A549 (cell line): ENCODE data around the gene ASF1B. TPM values are rescaled to one million over a fixed set of nuclear protein-coding genes. Genes with fewer than 3 reads are reported as not detected.
A peak's percentile ranks its signal among the peaks of the same experiment; 100 is the strongest.

ENCODE experiments used
- ATAC-seq, 2 experiments: fragments of 200-7000 bp in 1 of 2; fragments of >200 bp in 1 of 2; cut with Nextera tagmentation in 1 of 2; cut with Tn5 transposase in 1 of 2; 3 replicates each; pipeline versions ENCODE4 v1.8.0 to v1.9.1; 2018 to 2020; ENCODE audit warnings: mild to moderate bottlenecking in 1 of 2, moderate library complexity in 1 of 2
- CTCF ChIA-PET: fragments of 300-600 bp; sonication (Branson Sonifier 250); formaldehyde crosslinking; extraction: SDS; loops from one replicate; lab custom pipeline; 2021; ENCODE audit warnings: antibody characterized with exemption, inconsistent platforms; lab: Yijun Ruan, JAX
- POLR2A ChIA-PET: fragments of 350-600 bp; formaldehyde crosslinking; extraction: SDS; loops from one replicate; lab custom pipeline; 2021; ENCODE audit warnings: antibody characterized with exemption, inconsistent platforms; lab: Yijun Ruan, JAX
- DNase-seq, 2 experiments: peaks; one replicate each; pipeline versions ENCODE4 v3.0.0 to v3.0.0-alpha.2; 2011 to 2016; ENCODE audit warnings: low read depth in 1 of 2, low spot score in 1 of 2
- FAIRE-seq: peaks from 2 replicates; lab custom pipeline; 2011; peaks lifted over from hg19 to GRCh38; lab: Jason Lieb, UNC
- H3K27ac ChIP-seq, 2 experiments: fragments of >200 bp; sonication (Bioruptor Twin); formaldehyde crosslinking; 3 replicates each; pipeline ENCODE4 v1.5.1; 2016 to 2017
- H3K4me1 ChIP-seq: fragments of >200 bp; sonication (Bioruptor Twin); formaldehyde crosslinking; 3 replicates; pipeline ENCODE4 v1.6.1; 2016
- H3K4me2 ChIP-seq: fragments of >200 bp; sonication (Bioruptor Twin); formaldehyde crosslinking; 3 replicates; pipeline ENCODE4 v1.6.1; 2016
- H3K4me3 ChIP-seq: fragments of >200 bp; sonication (Bioruptor Twin); formaldehyde crosslinking; 3 replicates; pipeline ENCODE4 v1.5.1; 2016
- H3K9me3 ChIP-seq: fragments of >200 bp; sonication (Bioruptor Twin); formaldehyde crosslinking; 3 replicates; pipeline ENCODE4 v1.6.1; 2016
- ESRRA ChIP-seq: fragments of 150-350 bp; IDR thresholded peaks from 2 replicates; pipeline ENCODE4 v1.6.1; 2014; ENCODE audit warnings: mild to moderate bottlenecking, low read length, borderline replicate concordance
- FOSB ChIP-seq: fragments of 250-450 bp; sonication (Bioruptor Pico); IDR thresholded peaks from 2 replicates; pipeline ENCODE4 v1.5.0; 2020; ENCODE audit warnings: mild to moderate bottlenecking, moderate library complexity
- GATA3 ChIP-seq: IDR thresholded peaks from 2 replicates; pipeline ENCODE4 v1.6.1; 2012; ENCODE audit warnings: borderline replicate concordance
- HDAC2 ChIP-seq: fragments of 200-600 bp; sonication (generic); IDR thresholded peaks from 2 replicates; pipeline ENCODE4 v1.6.1; 2016
- JUNB ChIP-seq: fragments of >200 bp; sonication (Bioruptor Twin); formaldehyde crosslinking; IDR thresholded peaks from 2 replicates; pipeline ENCODE4 v1.6.1; 2016
- KDM1A ChIP-seq: fragments of 200-600 bp; sonication (generic); IDR thresholded peaks from 2 replicates; pipeline ENCODE4 v1.6.1; 2016; ENCODE audit warnings: low read depth, mild to moderate bottlenecking
- NPAS2 ChIP-seq: fragments of 250-450 bp; sonication (Bioruptor Pico); IDR thresholded peaks from 2 replicates; pipeline ENCODE4 v1.8.0; 2022; ENCODE audit warnings: mild to moderate bottlenecking, moderate library complexity, borderline replicate concordance
- POLR2AphosphoS2 ChIP-seq: conservative IDR thresholded peaks from 2 replicates; pipeline ENCODE4 v1.6.1; 2012; ENCODE audit warnings: low read length, improper control_type of control experiment, inconsistent platforms
- RAD21 ChIP-seq, 2 experiments: fragments of >200 bp in 1 of 2; sonication (Bioruptor Twin) in 1 of 2; formaldehyde crosslinking in 1 of 2; IDR thresholded peaks in 1 of 2; conservative IDR thresholded peaks in 1 of 2; 2 replicates in 1 of 2; 3 replicates in 1 of 2; pipeline ENCODE4 v1.6.1; 2012 to 2018; ENCODE audit warnings: inconsistent platforms in 1 of 2
- RARB ChIP-seq: fragments of 250-450 bp; sonication (Bioruptor Pico); IDR thresholded peaks from 2 replicates; pipeline ENCODE4 v1.8.0; 2021; ENCODE audit warnings: mild to moderate bottlenecking, moderate library complexity
- SMC3 ChIP-seq: fragments of >200 bp; sonication (Bioruptor Twin); formaldehyde crosslinking; IDR thresholded peaks from 3 replicates; pipeline ENCODE4 v1.6.1; 2018; ENCODE audit warnings: inconsistent platforms
- ZSCAN20 ChIP-seq: fragments of 250-450 bp; sonication (Bioruptor Pico); IDR thresholded peaks from 2 replicates; pipeline ENCODE4 v1.8.0; 2022; ENCODE audit warnings: mild to moderate bottlenecking, moderate library complexity
- WGBS: methylation state at CpG from one replicate; pipeline ENCODE4 v1.1.6; 2017; ENCODE audit errors: missing lambda C conversion rate; 5-methylcytosine and 5-hydroxymethylcytosine counted together
- polyA plus RNA-seq, 4 experiments: library from polyadenylated mRNA; depleted of rRNA in 3 of 4; stranded (reverse); fragments of >200 nt; fragmentation: RNase III in 1 of 4; extraction: RNeasy Plus Mini Kit Qiagen cat#74134 plus additional on column Dnase treatment in 1 of 4; gene quantifications; 2 replicates in 3 of 4; 3 replicates in 1 of 4; pipeline ENCODE4 v1.2.3, GENCODE V29; 2011 to 2017
- TF ChIP-seq, protein P1 (sequence below): fragments of >200 bp; sonication (Bioruptor Twin); formaldehyde crosslinking; IDR thresholded peaks from 3 replicates; pipeline ENCODE4 v1.5.1; 2016
- TF ChIP-seq, protein P2 (sequence below): IDR thresholded peaks from 2 replicates; pipeline ENCODE4 v1.6.1; 2012
- TF ChIP-seq, protein P3 (sequence below): fragments of 150-350 bp; IDR thresholded peaks from 2 replicates; pipeline ENCODE4 v1.6.1; 2014; ENCODE audit warnings: low read depth, mild to moderate bottlenecking, low read length
- TF ChIP-seq, protein P4 (sequence below): fragments of 250-450 bp; sonication (Bioruptor Pico); IDR thresholded peaks from 2 replicates; pipeline ENCODE4 v1.5.0; 2020; ENCODE audit warnings: low read depth, mild to moderate bottlenecking, moderate library complexity
- TF ChIP-seq, protein P5 (sequence below): fragments of >200 bp; sonication (Bioruptor Twin); formaldehyde crosslinking; IDR thresholded peaks from 2 replicates; pipeline ENCODE4 v1.6.1; 2016

Gene ASF1B
- polyA plus RNA-seq, 2 of the 4 experiments (the other 2 are of a cell fraction) = 12.1 to 46.2 TPM

DNA sequence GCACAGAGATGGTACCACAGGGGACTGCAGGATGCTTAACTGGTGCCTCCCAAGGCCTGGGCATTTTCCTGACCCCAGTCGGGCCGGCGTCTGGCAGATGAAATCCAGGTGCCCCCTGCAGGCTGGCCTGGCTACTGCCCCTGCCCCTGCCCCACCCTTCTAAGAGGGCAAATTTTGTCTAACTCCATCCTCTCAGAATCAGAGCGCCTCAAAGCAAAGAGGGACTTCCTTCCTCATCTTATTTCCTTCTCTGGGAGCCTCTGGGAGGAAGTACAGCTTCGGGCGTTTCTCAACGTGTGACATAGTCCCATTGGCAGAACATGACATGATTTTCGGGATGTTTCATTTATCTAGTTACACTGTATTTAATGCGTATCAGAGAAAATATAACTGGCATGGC, 21.5 kb downstream of the ASF1B start:
- CTCF ChIA-PET = interaction anchor here (0.8 to 4.2 kb wide), 16 partner anchors 8 to 333 kb away, joined by 3 to 25 read pairs (median 4); partner anchors contain the start of genes ASF1B, MISP3 and NANOS3
- Histone ChIP-seq H3K4me1 (peaks cover 31% of the 10 kb centered on the region), H3K4me2 (no peak overlapping the region), H3K9me3 (no peaks in the 10 kb centered on the region), H3K4me3 (no peak overlapping the region), H3K27ac (0 out of 6 replicates have a peak overlapping the region, but pooled peaks of 1 of the 2 experiments have one; percentile 23)
- FAIRE-seq (no peak), DNase-seq (peak; percentile 48 to 60), ATAC-seq (peak in 1 of 2 experiments; percentile 31; a peak in 3 of 6 replicates)
- WGBS = 34% methylated on average over 9 of the region's 9 CpGs
- TF ChIP-seq RAD21 (conservative IDR thresholded peaks at IDR 0.05 in 1 of 2, IDR thresholded peaks at IDR 0.05 in 1 of 2) (peak; percentile 37 to 52), ESRRA (no peak), SMC3 (0 out of 3 replicates have a peak, but pooled peaks have one; percentile 26)
- TF ChIP-seq, protein P1, sequence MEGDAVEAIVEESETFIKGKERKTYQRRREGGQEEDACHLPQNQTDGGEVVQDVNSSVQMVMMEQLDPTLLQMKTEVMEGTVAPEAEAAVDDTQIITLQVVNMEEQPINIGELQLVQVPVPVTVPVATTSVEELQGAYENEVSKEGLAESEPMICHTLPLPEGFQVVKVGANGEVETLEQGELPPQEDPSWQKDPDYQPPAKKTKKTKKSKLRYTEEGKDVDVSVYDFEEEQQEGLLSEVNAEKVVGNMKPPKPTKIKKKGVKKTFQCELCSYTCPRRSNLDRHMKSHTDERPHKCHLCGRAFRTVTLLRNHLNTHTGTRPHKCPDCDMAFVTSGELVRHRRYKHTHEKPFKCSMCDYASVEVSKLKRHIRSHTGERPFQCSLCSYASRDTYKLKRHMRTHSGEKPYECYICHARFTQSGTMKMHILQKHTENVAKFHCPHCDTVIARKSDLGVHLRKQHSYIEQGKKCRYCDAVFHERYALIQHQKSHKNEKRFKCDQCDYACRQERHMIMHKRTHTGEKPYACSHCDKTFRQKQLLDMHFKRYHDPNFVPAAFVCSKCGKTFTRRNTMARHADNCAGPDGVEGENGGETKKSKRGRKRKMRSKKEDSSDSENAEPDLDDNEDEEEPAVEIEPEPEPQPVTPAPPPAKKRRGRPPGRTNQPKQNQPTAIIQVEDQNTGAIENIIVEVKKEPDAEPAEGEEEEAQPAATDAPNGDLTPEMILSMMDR = peak; percentile 42
- TF ChIP-seq, all 56 proteins: peak for 3
- POLR2A ChIA-PET = interaction anchor here (0.5 kb wide), 1 partner anchor 383 kb away, joined by 3 read pairs; no protein-coding TSS in a partner anchor

DNA sequence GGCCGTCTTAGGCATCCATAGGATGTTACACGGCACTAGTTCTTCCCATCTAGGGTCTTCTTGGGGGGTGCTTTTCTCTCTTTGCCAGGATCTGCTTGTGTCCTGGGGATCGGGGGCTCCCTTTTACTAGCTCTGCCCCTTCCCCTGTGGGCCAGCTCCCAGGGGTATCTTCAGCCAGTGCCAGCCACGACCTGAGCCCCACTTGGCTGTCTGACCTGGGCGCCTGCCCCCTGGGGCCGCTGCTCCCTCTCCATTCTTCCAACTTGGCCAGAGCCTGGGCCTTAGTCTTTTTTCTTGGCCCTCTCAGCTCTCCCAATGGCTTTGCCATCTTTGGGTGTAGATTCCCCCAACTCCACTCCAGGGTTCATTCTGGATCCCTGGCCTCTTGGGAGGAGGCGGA, 21.9 kb downstream of the ASF1B start:
- no peak overlapping the region for H3K4me2 ChIP-seq
- CTCF ChIA-PET = interaction anchor here (0.8 to 4.2 kb wide), 16 partner anchors 9 to 332 kb away, joined by 3 to 25 read pairs (median 4); partner anchors contain the start of genes ASF1B, MISP3 and NANOS3
- no peaks in the 10 kb centered on the region for H3K9me3 ChIP-seq
- 89% methylated on average over 6 of the region's 7 CpGs for WGBS
- H3K4me3 ChIP-seq = no peak overlapping the region
- no peak for DNase-seq
- peaks cover 31% of the 10 kb centered on the region for H3K4me1 ChIP-seq
- ATAC-seq = no peak
- POLR2A ChIA-PET = interaction anchor here (0.5 kb wide), 1 partner anchor 383 kb away, joined by 3 read pairs; no protein-coding TSS in a partner anchor
- TF ChIP-seq GATA3 = no peak
- TF ChIP-seq FOSB (CRISPR knock-in tag) = no peak
- TF ChIP-seq, protein P2, sequence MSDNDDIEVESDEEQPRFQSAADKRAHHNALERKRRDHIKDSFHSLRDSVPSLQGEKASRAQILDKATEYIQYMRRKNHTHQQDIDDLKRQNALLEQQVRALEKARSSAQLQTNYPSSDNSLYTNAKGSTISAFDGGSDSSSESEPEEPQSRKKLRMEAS = no peak
- 0 out of 6 replicates have a peak overlapping the region, but pooled peaks of 1 of the 2 experiments have one; percentile 23 for H3K27ac ChIP-seq
- FAIRE-seq = no peak

DNA sequence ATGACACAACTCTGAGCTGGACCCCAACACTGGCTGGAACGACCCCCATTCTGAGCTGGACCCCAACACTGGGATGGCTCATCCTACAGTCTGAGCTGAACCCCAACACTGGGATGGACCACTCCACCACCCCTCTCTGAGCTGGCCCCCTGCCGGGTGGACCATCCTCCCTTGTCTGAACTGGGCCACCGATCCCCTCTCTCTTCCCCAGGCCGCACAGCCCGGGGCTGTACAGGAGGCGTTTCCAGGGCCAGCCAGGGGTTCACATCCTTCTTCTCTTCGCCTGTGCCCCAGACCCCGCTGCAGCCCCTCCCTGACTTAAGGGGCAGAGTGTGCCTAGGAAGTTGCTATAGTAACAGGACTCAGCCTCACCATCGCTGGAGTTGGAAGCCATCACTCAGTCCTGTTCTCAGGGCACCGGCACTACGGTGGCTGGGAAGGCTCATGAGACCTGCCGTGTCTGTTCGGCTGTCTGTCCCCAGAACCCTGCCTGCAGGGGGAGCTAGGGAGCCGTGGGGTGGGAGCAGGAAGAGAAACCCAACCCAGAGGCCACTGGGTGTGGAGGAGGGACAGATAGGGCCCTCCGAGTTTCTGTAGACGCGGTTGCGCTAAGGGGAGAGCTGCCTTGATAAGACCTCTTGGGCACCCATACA, 22.5 kb downstream of the ASF1B start:
- no peak overlapping the region for H3K4me2 ChIP-seq
- 80% methylated on average over 13 of the region's 18 CpGs for WGBS

DNA sequence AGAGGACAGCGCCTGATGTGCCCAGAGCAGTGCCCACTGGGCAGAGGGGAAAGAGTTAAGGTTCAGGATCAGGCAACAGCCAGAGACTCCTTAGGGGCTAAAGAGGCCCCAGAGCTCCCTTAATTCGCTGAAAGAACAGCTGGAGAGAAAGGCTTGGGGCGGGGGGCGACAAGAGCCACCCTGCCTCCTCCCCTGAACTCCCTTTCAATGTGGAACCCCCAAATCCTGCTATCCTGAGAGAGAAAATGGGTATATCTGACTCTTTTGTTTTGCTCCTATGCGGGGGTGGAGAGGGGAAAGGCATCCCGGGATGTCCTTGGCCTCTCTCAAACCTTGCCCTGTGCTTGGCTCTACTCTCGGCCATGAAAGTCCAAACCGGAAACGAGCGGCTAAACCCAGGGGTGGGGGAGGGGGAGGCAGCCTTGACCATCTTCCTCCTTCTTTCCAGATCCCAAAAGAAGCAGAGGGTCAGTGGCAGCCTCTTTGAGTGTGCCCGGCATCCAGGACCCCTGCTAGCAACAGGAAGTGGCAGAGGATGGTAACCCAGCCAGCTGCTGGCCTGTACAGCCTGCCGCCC, 23.5 kb downstream of the ASF1B start:
- DNase-seq (no peak), ATAC-seq (no peak), FAIRE-seq (no peak)
- POLR2A ChIA-PET = interaction anchor here (0.7 to 0.9 kb wide), 2 partner anchors 24 to 251 kb away, joined by 3 to 6 read pairs; partner anchors contain the start of gene ASF1B
- Histone ChIP-seq H3K4me3 (no peak overlapping the region), H3K27ac (peak overlapping the region in 1 of 2 experiments; percentile 50; a peak in 2 of 6 replicates), H3K4me1 (peaks cover 21% of the 10 kb centered on the region), H3K9me3 (no peaks in the 10 kb centered on the region), H3K4me2 (peak overlapping the region; percentile 32; the same call in 2 of the 3 replicates)
- WGBS = 60% methylated on average over 8 of the region's 12 CpGs
- CTCF ChIA-PET = interaction anchor here (1.1 to 4.2 kb wide), 3 partner anchors 24 to 232 kb away, joined by 3 to 18 read pairs (median 3); partner anchors contain the start of gene ASF1B
- TF ChIP-seq POLR2AphosphoS2 (no peak), JUNB (no peak), NPAS2 (CRISPR knock-in tag) (no peak), HDAC2 (no peak), ZSCAN20 (CRISPR knock-in tag) (no peak), RARB (CRISPR knock-in tag) (no peak)
- TF ChIP-seq, protein P3, sequence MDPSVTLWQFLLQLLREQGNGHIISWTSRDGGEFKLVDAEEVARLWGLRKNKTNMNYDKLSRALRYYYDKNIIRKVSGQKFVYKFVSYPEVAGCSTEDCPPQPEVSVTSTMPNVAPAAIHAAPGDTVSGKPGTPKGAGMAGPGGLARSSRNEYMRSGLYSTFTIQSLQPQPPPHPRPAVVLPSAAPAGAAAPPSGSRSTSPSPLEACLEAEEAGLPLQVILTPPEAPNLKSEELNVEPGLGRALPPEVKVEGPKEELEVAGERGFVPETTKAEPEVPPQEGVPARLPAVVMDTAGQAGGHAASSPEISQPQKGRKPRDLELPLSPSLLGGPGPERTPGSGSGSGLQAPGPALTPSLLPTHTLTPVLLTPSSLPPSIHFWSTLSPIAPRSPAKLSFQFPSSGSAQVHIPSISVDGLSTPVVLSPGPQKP = no peak
- TF ChIP-seq, protein P4, sequence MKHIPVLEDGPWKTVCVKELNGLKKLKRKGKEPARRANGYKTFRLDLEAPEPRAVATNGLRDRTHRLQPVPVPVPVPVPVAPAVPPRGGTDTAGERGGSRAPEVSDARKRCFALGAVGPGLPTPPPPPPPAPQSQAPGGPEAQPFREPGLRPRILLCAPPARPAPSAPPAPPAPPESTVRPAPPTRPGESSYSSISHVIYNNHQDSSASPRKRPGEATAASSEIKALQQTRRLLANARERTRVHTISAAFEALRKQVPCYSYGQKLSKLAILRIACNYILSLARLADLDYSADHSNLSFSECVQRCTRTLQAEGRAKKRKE (CRISPR knock-in tag) = no peak
- TF ChIP-seq, protein P1 = no peak
- TF ChIP-seq, protein P5, sequence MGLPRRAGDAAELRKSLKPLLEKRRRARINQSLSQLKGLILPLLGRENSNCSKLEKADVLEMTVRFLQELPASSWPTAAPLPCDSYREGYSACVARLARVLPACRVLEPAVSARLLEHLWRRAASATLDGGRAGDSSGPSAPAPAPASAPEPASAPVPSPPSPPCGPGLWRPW = no peak

More for the DNA sequence above, 22.5 kb downstream of the ASF1B start:
- ATAC-seq (no peak), DNase-seq (peak in 1 of 2 experiments; percentile 65), FAIRE-seq (no peak)
- Histone ChIP-seq H3K9me3 (no peaks in the 10 kb centered on the region), H3K4me3 (no peak overlapping the region), H3K27ac (peak overlapping the region in 1 of 2 experiments; percentile 50; a peak in 3 of 6 replicates), H3K4me1 (peaks cover 27% of the 10 kb centered on the region)
- POLR2A ChIA-PET = interaction anchor here (0.5 to 0.9 kb wide), 2 partner anchors 23 to 384 kb away, joined by 3 read pairs; partner anchors contain the start of gene ASF1B
- CTCF ChIA-PET = interaction anchor here (0.6 to 4.2 kb wide), 19 partner anchors 8 to 332 kb away, joined by 3 to 25 read pairs (median 4); partner anchors contain the start of genes ASF1B, MISP3 and NANOS3
- no peak for TF ChIP-seq FOSB (CRISPR knock-in tag)
- peak; percentile 38; the same call in 1 of the 2 replicates for TF ChIP-seq KDM1A
